NCI-H187 (cell line): ENCODE measurements around the gene GRAMD1B.
"Not testable (repeated sequence)": the region's sequence is repeated elsewhere in the genome, so short reads cannot be mapped to it uniquely, and the experiment has no call there.

Source experiments
- DNase-seq, 2 experiments: peaks; one replicate each; lab custom pipeline; 2025; lab: John Stamatoyannopoulos, UW

The GRAMD1B gene

DNA sequence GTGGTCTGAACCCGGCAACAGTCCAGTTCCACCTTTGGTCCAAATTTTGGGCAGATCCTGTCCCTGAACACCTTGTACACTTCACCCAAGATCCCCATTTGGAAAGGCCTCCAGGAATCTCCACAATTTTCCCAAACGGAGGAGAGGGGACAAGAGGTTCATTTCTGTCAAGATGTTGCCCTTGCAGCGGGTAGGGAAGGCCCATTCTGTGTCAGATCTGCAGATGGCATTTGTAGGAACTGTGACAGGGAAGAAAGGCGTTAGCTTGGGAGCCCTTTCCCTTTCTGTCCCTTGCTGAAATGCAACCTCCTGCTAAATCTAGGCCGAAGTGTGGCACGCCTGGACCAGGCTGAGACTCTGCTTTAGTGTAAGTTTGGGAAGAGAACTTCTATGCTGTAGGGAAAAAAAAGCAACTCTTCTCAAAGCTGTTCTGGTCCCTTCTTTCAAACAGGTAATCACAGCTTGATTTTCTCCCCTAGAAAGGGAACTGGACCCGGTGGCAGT, 138.3 kb downstream of the GRAMD1B start:
- no peak for DNase-seq

DNA sequence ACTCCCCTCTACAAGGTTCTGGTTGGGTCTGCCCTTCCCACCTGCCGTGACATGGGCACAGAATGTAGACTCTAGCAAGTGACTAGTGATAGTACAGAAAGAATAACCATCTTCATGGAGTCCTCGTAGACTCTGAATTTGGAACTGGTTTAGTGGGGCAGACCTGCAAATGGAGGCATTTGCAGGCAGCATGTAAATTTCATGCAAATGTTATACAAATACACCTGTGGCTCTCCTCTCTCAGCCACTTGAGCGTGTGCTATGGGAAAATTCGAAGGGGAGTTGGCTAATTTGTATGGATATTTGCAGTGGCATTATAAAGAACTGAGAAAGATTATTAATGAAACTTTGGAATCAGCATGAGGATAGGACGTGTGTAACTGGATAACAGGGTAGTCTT, 139.3 kb downstream of the GRAMD1B start:
- DNase-seq: no peak

DNA sequence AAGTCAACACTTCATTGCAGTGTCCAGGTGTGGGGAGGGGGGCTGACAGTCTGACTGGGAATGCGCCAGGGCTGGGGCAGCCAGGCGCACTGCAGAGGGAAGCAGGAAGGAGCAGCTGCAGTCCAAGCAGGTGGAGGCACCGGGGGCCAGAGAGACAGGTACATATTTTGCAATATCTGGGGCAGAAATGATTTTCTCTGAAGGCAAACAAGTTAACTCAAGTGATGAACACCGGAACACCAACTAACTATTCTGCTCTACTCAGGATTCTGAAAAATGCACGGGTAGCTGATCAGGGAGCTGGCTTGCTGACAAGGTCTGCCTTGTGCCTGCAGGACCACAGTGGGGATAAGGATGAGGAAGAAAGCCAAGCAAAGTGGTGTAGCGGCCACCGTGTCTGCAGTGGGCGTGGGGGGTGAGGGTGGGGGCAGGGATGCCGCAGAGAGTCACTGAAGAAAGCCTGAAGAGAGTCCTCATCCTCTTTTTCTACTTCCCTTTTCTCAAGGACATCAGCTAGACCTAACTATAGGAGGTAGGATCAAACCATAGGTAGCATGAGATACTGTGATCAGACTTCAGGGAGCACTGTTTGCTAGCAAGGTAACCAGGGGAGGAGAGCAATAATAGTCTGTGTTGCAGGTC, 141.0 kb downstream of the GRAMD1B start:
- DNase-seq: no peak

DNA sequence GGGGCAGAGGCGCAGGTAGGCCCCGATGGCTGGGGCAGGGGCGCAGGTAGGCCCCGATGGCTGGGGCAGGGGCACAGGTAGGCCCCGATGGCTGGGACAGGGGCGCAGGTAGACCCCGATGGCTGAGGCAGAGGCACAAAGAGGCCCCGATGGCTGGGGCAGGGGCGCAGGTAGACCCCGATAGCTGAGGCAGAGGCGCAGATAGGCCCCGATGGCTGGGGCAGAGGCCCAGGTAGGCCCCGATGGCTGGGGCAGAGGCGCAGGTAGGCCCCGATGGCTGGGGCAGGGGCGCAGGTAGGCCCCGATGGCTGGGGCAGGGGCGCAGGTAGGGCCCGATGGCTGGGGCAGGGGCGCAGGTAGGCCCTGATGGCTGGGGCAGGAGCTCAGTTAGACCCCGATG, 142.7 kb downstream of the GRAMD1B start:
- not testable (repeated sequence) for DNase-seq

DNA sequence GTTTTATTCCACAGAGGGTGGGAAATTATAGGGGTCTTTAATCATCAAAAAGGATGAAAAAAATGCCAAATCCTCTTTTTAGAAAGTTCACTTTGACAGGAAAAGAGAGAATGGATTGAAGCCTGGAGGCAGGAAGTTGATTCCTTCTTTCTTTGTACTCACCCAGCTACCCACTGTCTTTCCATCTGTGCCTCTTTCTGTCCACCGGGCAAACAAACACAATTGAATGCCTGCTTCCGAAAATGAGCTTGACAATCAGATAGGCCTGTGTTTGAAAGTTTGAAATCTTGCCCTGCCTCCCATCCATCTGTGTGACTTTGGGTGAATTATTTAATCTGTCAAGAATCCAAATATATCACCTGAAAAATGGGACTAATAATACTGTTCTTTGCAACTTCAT, 143.2 kb downstream of the GRAMD1B start:
- DNase-seq: no peak

DNA sequence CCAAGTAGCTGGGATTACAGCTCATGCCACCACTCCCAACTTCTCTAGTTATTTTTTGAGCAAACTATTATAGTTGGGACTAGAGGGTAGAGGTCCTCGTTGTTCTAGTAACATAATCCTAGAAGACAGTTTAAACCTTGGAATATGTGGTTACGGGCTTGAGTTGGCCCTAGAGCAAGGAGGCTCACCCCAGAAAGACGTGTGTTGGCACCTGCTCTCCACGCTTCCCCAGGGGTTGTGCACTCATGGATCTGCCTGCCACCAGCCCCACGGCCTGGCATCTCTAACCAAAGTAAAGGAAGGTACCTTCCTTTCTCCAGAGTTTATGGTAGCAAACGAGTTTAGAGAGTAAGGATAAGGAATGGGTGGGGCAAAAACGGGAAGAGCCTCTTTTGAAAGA, 145.4 kb downstream of the GRAMD1B start:
- no peak for DNase-seq

DNA sequence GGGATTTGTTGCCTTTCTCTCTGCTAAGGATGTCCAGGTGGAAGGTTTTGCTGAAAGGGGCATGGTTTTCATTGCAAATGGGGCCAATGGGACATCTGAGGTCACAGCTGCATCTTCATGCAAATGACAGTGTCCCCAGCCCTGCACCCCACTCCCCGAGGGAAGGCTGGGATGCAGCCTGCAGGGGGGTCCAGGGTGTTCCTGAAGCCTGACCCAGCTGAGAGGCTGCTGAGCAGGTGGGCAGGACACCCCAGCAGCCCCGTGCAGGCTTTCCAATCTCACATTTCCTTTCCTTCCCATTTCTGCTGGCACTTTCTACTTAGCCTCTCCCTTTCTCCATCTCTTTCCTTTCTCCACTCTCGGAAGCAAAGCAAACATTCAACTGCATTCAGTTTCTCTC, 146.0 kb downstream of the GRAMD1B start:
- DNase-seq: no peak

DNA sequence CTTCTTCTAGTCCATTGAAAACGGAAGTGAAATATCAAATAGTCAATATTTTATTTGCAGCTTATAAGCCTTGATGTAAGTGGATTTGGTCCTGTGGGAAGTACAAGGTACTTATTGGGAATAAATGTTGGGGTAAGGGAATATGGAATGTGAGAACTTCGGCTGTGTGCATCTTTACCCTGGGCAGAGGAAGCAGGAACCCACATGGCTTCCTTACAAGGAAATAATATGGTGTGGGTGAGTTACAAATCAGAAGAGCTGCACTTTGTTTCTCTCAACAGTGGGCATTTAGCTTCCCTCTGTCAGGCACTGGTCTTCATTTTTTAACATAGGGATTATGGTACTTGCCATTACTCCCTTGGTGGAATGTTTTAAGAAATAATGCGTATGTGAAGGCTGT, 146.4 kb downstream of the GRAMD1B start:
- DNase-seq: no peak

DNA sequence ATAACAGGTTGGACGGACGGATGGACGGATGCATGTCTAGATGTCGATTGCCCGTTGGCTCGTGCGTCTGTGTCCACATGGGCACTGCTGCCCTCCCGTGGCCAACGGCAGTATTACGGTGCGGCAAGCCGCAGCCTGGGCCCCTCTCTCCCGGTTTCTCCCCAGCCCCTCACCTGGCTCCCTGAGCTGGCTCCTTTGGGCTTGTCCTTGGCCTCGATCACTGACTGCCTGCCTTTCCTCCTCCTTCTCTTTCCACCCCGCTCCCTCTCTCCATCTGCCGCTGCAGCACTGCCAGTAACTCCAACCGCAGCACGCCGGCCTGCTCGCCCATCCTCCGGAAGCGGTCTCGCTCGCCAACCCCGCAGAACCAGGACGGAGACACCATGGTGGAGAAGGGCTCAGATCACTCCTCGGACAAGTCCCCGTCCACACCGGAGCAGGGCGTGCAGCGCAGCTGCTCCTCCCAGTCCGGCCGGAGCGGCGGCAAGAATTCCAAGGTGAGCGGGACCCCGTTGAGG, 147.1 kb downstream of the GRAMD1B start:
- DNase-seq: peak in 1 of 2 experiments; percentile 29

DNA sequence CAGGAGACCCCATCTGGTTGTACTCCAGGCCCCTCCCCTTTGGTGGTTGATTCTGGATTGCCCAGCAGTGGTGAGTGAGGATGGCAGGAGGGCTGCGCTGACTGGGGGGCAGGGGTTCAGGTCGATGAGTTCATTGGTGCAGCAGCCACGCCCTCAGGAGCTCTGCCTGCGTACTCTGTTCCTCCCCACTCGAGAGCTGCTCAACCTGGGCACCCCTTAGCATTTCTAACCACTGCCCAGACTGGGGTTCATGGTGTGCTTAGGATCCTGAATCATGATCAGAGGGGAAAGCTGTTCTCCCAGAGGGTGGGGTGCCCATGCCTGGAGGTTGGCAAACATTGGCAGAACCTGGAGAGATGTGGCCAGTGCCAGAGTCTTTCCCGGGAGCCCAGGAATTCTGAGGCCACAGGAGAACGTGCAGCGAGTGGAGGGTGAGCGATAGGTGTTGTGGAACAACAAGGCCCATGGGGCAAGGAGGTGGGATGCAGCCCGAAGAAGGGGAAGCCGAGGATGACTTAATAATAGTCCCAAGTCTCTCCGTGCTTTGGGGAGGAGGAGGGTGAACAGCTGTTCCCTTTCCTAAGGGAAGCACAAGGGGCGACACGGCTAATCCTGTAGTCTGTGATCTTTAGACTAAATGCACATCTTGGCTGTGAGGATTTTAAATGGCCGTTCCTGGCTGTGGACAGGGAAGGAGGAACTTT, 148.9 kb downstream of the GRAMD1B start:
- no peak for DNase-seq

DNA sequence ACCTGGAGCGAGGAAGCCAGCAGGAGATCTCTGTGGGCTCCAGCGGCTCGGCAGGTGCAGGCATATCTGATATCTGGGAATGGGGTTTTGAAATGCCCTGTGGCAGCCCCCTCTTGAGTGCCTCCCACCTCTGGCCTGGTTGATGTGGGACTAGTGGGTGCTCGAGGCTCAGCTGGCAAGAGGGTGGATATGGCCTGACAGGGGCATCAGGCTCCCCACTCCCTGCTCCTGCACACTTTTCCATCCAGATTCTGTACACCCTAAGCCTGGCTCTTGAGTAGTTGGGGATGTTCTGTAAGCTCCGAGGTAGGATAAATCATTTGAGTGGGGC, 149.4 kb downstream of the GRAMD1B start:
- DNase-seq: no peak

DNA sequence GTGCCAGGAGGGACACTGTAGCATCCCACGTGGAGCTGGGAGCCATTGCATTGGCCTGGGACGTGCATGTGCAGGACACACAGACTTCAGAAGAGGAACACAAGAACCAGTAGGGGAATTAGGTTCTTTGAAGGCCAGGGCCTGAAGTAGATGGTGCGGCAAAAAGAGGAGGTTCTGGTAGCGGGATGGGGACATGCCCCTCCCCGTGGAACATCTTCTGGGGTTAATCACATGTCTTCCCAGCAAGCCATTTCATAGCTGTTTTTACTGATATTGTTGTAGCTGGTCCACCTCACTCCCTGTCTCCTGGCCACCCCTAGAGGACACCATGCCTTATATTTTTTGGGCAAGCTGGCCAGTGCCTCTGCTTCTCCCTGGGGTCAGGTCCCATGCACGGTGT, 150.1 kb downstream of the GRAMD1B start:
- DNase-seq: no peak

DNA sequence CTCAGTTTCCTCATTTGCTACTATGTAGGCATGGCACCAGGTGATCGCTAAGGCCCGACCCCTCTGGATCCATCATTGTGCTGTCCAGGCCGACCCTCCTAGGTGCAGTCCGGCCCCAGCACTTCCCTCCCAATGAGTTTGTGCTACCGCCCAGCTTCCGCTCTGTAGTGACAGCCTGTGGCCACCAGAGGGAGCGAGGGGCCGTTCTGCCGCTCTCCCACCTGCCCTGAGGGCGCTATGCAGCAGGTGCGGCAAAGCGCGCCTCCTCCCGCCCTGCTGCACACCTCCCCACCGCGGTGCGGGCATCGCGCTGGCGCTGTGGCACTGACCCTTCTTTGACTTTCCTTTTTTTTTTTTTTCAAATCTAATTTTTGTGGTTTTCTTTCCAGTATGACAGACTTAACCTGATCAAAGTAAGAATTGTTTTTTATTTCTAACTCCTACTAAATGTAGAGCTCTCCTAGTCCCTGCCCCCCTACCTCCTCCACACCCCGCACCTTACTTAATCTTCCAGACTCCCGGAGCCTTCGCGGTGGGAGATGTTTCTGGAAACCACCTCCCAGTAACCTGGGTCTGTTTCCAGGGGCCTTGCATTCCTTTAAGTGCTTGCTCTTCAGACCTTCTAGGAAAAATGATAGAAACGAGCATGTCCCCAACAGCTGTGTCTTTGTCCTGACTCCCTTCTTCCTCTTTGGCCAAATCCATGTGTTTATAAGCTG, 150.6 kb downstream of the GRAMD1B start:
- DNase-seq: peak; percentile 42 to 46

DNA sequence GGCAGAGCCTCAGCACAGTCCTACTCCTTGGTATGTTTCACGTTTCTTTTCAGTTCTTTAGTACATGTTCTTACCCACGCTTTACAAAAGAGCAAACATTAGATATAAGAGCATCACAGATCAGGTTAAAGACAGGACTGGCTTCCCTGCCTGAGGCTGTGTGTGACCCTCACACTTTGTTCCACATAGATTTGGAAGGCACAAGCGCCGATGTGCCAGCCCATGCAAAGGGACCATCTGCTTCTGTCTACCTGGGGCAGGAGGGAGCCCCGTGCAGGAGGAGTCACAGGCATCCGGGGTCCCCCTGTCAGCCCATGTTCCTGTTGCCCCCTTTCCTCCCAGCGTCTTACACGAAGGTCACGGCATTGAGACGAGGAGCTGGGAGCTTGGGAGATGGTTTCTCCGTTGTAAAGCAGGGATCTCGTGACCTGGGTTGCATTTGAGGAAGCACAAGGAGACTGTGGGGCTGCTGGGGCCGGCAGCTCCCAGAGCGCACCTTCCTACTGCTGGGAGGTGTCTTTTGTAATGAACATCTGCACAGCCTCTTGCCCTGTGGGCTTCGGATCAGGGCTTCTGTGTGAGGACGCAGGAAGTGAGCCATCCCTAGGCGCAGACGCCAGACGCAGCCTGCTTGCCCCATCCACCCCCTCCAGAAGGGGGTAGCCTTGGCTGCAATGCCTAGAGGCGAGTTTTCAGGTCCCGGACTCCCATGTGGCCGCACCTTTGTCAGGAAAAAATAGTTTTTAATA, 151.8 kb downstream of the GRAMD1B start:
- DNase-seq: no peak

DNA sequence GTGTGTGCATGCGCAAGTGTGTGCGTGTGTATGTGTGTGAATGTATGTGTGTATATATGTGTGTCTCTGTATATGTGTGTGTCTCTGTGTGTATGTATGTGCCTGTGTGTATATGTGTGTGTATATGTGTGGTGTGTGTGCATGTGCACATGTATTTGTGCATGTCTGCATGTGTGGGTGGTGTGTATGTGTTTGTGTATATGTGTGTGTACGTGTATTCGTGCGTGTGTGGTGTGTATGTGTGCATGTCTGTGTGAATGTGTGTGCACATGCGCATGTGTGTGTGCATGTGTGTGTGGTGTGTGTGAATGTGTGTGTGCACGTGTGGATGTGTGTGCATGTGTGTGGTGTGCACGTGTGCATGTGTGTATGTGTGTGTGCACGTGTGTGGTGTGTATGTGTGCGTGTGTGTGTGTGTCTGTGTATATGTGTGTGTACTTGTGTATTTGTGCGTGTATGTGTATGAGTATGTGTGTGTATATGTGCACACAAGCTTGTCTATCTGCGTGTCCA, 153.0 kb downstream of the GRAMD1B start:
- DNase-seq: no peak

DNA sequence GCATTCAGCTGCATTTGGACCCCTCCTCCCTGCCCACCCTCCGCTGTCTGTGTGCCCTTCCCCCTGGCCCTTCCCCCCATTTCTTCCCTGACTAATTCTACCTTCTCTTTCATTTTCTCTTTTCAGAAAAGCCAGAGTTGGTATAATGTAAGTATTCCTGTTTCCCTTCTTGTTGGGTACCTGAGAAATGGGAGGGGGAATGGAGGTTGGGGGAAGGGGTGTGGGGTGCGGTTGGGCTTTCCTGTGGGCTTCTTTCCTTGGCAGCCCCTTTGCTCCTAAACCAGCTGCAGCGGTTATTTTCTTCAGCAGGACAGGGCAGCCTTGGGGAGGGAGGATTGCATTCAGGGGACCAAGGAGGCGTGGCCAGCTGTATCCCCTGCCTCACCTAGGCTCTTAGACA, 154.1 kb downstream of the GRAMD1B start:
- DNase-seq: no peak

DNA sequence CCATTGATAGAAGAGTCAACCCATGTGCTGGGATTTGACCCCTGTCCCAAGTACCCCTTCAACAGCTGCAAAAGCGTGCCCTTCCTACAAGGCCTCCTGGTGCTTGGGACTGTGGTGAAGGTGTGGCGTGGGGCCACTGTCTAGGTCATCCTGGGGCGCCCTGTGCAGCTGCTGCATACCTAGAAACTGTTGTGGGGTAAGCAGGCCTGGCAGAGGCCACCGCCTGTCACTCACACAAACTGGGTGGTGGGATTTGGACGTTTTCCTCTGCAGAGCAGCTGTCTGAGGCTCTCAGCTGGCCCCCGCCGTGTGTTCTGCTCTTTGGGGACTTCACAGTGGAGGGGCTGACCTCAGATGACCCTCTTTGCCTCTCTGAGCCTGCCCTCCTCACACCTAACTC, 154.7 kb downstream of the GRAMD1B start:
- DNase-seq: no peak

DNA sequence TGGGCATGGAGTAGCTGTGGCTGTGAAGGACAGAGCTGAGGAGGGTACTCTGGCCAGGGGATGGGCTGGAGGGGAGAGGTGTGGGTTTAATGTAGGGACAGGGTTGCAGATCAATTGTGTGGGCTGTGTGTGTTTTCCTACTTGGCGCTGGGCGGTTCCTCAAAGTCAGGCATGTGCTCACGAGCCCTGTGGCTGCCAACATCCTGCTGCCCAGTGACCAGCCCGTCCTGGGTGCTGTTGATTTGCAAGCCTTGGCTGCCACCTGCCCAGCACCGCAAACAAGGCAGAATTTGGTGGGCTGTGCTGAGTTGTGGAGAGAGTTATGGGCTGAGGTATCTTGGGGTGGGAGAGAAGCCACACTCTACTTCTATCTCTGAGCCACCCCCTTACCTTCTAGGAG, 155.1 kb downstream of the GRAMD1B start:
- DNase-seq: no peak

DNA sequence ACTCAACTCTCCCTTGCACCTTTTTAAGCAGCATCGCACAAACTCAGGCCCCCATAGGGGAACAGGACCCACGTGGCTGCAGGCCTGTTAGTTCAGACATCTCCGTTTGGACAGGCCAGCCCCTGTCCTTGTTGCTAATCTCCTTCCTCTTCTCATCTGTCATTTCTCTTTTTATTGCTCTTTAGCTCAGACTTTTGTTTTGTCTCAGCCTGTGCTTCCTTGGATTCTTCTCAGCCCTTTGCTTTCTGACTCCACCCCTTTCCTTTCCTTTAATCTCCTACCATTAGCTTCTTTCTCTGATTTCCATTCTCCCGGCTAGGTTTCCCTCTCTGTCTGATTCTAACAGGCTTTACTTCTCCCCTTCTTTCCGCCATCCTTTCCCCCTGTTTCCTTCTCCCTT, 155.6 kb downstream of the GRAMD1B start:
- DNase-seq: no peak

DNA sequence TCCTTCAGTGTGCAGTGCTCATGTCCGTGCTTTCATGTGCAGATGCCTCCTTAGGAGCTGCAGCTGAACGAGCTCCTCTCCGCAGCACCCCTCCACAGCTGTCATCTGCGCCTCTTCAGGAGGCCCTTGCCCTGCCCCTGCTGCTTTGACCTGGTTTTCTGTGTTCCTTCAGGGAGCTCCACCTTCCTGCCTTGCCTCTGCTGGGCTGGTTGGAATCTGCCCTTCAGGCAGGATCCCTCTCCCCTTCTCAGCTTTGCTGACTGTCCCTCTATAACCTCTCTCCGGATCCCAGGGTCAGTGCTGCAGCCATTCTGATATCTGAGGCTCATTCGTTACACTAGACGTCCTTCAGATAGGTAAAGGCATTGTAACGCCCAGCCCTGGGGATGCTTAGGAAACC, 156.5 kb downstream of the GRAMD1B start:
- no peak for DNase-seq

DNA sequence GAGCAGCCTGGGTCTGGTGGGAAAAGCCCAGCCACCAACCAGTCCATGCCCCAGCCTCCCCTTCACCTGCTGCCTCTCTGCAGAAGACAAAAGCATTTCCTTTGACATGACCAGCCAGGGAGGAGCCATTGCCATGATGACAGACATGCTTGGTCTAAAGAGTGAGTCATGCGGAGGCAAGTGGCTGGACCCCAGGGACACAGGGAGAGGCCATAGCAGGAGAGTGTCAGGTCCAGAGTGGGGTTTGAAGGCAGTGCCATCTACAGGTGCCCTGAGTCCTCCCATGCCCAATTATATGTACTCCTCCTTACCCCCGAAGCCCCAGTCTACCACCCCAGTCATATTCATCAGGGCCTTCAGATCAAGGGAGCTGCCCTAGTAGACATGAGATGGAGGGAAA, 157.0 kb downstream of the GRAMD1B start:
- DNase-seq: no peak

DNA sequence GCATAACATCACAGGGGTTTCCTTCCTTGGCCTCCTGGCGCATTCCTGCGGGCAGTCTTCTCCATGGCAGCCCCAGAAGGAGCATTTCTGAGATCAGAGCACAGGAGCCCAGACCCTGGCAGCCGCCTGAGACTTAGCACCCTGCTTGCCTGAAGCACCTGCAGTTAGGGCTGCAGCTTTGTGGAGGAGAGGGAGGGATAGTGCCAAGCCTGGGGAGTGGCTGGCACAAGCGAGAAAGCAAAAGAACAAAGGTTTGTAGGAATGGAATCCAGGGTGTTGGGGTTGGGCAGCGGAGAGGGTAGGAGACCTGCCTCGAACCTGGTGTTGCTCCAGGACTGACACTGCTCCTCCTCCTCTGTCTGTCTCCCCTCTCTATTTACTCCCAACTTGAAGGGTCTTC, 157.5 kb downstream of the GRAMD1B start:
- no peak for DNase-seq
